ENCODE data around the gene HS6ST2.

Gene HS6ST2

DNA sequence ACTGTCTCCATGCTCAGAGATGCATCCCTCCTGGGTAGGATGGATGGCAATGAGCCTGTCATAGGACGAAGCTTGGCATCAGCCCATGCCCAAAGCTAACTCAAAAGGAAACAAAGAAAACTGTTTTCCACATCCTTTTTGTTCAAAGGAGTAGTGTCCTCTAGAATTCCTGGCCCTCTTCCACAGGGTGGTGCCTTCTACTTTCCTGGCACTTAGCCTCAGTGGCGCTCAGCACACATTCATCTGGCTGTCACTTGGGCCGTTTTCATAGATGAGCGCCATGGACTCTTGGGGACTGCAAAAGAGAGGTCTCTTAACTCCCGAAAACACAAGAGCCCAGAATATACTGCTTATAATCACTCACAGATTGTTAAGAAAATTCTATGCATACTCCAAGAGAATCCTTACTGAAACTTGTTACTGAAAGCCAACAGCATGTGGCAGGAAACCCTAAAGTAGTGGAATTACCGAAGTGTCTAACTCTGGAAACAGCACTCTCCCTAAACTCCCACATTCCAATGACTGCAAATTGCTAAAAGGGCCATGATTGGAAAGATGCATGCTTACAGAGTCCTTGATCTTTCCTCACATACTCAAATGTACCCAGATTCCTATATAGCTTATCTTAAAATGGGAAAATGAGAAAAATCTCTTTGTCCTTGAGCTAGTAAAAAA, 110.0 kb downstream of the HS6ST2 start:
- DNase-seq (ENCODE audit: low read depth, low spot score), result no peak

DNA sequence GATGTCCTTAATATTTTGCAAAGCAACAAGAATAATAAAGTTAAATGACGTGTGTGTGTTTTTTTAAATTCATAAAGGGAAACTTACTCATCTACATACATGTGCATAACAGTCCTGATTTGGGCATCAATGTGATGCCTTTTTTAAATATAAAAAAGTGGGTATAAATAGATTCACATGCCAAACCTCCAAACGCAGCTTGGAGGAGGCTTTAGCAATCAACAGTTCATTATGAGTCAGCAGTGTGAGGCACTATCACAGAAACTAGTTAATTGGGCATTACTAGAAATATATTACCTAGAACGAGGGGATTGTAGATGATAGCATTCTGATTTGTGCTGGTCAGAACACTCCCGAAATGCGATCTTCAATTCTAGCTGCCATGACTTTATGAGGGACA, 115.1 kb downstream of the HS6ST2 start:
- DNase-seq (ENCODE audit: low read depth, low spot score), result no peak

DNA sequence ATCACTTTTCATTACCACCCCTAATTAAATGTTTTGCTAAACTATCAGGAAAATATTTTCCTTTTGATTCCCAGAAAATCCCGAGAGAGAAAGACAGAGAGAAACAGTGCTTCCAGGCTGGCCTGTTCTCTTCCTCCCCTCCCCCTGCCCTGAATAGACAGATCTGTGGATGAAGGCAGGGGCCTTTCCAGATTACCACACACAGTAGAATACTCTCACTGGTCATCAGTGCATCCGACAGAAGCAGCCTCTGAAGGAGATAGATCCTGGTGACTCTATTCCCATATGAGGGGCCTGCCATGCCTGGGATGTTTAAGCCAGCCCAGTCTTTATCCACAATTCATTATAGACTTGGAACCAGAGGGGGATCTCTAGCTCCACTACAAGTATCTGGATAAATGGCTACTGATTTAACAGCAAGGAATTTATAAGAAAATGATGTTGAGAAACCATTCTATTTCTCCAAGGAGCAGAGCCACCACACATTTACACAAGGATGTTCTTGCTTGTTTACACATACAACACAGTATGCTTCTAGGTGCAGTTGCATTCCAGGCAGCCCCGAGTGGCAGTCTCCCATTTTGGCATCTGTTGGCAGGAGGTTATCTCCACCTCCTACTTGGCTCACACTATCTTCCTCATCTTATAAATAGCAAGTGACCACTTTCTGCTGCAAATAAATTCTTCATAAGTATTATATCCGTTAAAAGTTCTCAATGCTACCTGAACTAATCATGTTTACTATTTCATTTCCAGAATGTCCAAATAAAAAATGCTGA, 115.8 kb downstream of the HS6ST2 start:
- no peak for DNase-seq (ENCODE audit: low read depth, low spot score)

DNA sequence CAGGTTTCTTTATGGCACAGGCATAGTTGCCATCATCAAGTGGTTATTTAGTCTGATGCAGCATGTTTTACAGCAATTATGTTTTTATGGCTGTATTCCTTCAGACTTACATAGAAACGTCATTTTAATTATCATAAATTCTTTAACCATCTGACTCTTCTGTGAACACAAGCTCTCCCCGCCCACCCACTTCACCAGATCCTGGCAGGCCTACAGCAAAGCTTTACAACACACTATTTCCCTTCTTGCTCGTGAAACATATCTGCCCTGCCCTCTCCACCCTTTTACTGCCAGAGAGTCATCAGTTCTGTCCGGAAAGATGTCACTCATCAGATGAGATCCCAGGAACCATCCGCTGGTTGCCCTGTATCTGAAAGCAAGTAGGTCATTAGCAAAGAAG, 120.5 kb downstream of the HS6ST2 start:
- no peak for DNase-seq (ENCODE audit: low read depth, low spot score)

- DNase-seq (ENCODE audit: low read depth, low spot score), result no peak
Observed at GRCh38 chrX:132837126-132837525, 121.3 kb downstream of the HS6ST2 start.

- no peak for DNase-seq (ENCODE audit: low read depth, low spot score)
Observed at GRCh38 chrX:132836471-132836870, 122.0 kb downstream of the HS6ST2 start.

GRCh38 chrX:132834741-132835140, 123.7 kb downstream of the HS6ST2 start:
- no peak for DNase-seq (ENCODE audit: low read depth, low spot score)

- DNase-seq (ENCODE audit: low read depth, low spot score), result no peak
Observed at GRCh38 chrX:132834109-132834508, 124.3 kb downstream of the HS6ST2 start.

DNA sequence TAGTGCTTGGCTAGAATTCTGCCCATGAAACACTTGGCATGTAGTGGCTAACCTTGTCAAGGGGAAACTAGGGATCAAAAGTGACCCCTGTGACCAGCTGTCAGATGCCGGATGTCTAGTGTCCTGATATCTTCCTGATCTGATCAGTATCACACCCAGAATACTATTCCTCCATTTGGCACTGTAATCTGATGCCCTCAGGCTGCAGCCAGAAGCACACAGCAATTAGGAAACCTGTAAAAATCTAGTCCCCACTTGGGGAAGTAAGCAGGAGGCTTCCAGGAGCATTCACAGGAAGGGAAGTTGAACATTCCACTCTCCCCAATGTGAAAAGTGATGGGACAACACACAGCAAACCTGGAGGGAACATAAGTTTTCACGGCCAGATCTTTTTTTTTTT, 125.1 kb downstream of the HS6ST2 start:
- DNase-seq (ENCODE audit: low read depth, low spot score), result no peak

DNA sequence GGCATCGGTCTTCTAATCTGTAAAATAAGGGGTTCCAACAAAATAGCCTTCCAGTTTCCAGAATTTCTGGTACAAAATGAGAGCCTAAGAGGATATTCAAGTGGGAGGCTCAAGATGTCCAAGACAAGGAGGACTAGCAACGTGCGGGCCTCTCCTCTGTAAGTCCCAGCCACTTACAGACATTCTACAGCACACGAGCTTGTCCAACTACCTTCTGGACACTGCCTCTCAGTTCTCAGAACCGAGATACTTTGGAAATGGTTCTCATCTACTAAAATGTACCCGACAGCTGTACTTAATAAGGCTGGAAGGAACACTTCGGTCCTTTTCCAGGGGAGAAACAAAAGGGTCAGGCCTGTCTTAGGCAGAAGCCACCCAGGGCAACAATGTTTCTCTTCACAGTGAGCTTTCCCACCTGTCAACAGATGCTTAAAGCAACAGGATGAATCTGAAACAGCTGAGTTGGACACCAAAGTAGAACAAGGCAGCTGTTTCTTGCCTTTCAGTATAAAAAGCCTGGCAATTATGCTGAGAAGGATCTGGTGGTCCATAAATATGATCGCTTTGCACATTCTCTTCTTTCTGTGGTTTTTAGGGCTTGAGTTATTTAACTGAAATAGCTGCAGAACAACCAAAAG, 127.0 kb downstream of the HS6ST2 start:
- DNase-seq (ENCODE audit: low read depth, low spot score), result no peak

DNA sequence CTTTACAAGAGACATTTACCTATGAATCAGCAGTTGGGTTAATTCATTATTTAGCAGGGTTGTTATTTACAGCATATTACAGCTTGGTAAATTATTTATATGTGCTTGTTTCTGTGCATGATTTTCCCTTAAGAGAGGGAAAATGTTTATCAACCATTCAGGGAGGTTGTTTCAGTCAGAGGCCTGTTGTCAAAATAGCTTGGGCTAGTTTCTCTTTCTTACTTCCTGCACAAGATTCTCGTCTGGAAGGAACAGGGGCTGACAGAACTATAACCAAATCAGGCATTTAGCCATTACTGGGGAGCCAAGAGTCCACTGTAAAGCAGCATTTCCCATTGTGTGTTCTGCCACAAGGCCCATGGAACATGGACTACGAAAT, 135.8 kb downstream of the HS6ST2 start:
- no peak for DNase-seq (ENCODE audit: low read depth, low spot score)

DNA sequence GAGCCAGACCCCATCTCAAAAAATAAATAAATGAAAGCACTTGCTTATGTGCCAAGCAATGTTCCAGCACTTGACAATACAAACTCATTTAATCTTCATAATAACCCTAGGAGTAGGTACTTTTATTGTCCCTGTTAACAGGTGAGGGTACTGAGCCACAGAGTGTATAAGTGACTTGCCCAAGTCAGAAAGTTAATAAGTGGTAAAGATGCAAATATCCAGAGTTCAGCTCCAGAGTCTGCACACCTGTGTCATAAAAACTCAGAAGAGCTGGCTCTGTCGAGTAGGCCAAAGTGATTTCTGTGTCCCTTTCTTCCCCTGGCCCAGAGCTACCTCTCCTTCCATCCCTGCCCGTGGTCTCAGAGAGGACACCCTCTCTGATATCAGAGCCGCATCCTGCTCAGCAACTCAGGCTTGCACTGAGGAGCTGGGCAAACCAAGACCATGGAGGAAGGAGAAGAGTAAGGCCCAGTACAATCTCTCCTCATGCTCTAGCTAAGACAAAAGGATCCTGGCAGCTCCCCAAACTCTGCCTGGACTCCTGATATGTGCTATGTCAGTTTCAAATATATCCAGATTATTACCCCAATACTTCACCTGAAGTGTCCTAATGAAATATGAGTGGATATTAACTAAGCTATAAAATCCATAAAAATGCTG, 136.3 kb downstream of the HS6ST2 start:
- no peak for DNase-seq (ENCODE audit: low read depth, low spot score)

DNA sequence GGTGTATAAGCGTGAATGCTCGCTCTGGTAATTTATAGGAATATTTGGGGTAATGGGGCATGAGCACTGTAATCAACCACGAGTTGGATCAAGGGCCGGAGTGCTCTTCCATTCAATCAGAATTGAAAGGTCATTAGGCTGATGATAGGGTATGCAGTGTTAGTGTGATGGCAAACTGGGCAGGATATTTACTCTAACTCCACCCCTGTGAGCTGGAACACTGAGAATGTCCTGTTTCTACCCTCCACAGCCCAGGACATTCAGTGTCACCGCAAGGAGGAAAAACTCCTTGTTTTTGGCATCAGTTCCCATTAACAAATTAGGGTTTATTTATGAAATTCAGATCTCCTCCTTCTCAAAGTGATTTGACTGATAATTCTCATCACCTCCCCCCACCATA, 137.8 kb downstream of the HS6ST2 start:
- no peak for DNase-seq (ENCODE audit: low read depth, low spot score)

GRCh38 chrX:132819711-132820264, 138.6 kb downstream of the HS6ST2 start:
- no peak for DNase-seq (ENCODE audit: low read depth, low spot score)

DNA sequence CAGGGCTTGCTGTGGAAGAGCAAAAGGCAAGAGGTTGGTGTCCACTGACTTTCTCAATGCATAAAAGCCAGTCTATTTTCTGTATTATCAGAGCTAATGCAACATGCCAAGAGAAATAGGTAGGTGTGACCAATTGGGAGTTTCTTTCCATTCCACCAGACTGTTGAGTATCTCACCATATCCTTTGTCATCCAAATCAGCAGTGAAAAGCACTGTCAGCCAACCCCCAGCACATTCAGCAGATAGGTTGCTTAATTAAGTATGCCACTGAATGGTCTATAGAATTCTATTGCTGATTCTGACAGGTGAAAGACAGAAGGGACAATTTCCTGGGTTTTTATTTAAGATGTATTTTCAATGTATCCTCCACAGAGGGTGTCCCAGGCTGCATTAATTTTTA, 139.8 kb downstream of the HS6ST2 start:
- no peak for DNase-seq (ENCODE audit: low read depth, low spot score)

- no peak for DNase-seq (ENCODE audit: low read depth, low spot score)
Observed at GRCh38 chrX:132815643-132816042, 142.8 kb downstream of the HS6ST2 start.

DNA sequence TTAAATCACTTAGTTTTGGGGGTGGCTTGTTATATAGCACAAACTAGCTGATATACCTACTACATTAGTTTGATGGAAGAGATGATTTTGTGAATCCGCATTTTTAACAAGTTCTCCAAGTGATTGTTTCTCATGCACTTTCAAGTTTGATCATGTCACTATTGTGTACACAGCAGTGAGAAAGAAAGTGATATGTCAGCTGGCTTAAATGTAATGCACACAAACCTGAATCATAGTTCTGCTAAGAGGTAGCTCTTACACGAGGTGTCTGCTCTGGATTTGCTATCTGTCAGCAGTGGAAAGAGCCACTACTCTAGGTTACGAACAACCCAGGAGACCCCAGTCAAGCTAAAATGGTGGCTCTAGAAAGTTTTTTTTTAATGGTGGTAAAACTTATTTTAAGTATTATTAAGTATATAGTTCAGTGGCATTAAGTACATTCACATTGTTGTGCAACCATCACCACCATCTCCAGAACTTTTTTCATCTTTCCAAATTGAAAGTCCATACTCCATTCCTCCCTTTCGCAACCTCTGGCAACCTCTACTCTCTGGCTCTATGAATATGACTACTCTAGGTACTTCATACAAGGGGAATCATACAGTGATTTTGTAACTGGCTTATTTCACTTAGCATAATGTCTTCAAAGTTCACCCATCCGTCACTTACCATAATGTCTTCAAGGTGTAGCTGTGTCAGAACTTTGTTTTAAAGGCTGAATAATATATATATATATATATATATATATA, 147.3 kb downstream of the HS6ST2 start:
- no peak for DNase-seq (ENCODE audit: low read depth, low spot score)

GRCh38 chrX:132810488-132810887, 147.9 kb downstream of the HS6ST2 start:
- no peak for DNase-seq (ENCODE audit: low read depth, low spot score)

- DNase-seq (ENCODE audit: low read depth, low spot score), result no peak
Observed at GRCh38 chrX:132809581-132809980, 148.8 kb downstream of the HS6ST2 start.

DNA sequence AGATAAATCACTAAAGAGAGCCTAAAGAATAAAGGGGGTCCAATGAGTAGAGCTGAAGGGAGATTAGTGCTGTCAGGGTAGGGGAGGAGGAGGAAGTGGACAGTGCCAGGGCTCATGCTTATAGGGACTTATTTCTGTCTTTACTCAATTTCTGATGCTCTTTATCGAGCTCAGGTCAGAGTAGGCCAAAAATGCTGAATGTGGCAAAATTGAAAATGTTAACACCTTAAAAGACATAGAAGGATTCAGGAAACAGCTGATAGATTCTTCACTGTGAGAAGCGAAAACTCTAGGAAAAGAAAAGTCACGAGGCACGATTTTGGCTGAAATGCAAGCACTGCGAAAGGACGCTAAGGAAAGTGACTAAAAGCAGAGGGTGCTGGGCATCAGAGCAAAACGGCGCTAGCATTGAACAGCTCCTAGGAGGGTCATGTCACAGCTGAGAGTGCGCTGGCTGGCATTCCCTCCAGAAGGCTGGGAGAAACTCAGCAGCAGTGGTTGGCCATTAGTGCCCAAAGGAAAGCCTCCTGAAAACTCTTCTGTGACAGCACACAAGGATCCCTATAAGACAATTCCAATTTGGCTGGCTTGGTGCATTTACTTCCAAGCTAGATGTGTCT, 150.9 kb downstream of the HS6ST2 start:
- DNase-seq (ENCODE audit: low read depth, low spot score), result no peak

DNA sequence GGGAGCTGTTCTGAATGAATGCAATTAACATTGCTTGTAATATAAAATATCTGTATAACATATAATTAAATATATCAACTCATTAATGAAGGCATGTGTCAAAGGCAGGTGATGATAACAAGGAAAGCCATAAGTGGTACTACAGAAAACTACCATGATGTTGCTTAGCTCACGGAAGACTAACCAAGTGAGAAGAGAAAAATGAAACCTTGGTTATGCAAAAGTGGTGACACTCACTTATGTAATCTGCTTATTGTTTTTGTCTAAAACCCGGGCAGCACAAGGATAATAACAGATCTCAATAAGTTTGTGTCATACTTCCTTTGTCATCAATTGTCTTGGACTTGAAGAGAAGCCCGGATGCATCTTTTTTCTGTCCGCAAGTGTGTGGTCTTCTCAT, 156.4 kb downstream of the HS6ST2 start:
- DNase-seq (ENCODE audit: low read depth, low spot score), result no peak
